H9 (cell line): ENCODE data around the gene OGA. TPM values are rescaled to one million over a fixed set of nuclear protein-coding genes. Genes with fewer than 3 reads are reported as not detected.

Experiments
- DNase-seq: peaks from one replicate; pipeline ENCODE4 v3.0.0-alpha.2; 2017
- H2AFZ ChIP-seq: one replicate; pipeline ENCODE4 v1.6.1; 2013; ENCODE audit warnings: mild to moderate bottlenecking, low read length, control low read depth, moderate library complexity
- H2AK5ac ChIP-seq: 2 replicates; pipeline ENCODE4 v1.6.1; 2013; ENCODE audit warnings: low read length, control low read depth, mixed read lengths; ENCODE audit not compliant: insufficient read length
- H2BK120ac ChIP-seq: one replicate; pipeline ENCODE4 v1.6.1; 2013; ENCODE audit warnings: low read depth, mild to moderate bottlenecking, low read length, control low read depth, inconsistent platforms; ENCODE audit not compliant: poor library complexity, severe bottlenecking
- H2BK12ac ChIP-seq: 2 replicates; pipeline ENCODE4 v1.6.1; 2013; ENCODE audit warnings: low read length, control low read depth, mixed read lengths, low read depth; ENCODE audit not compliant: insufficient read length
- H2BK15ac ChIP-seq: 2 replicates; pipeline ENCODE4 v1.6.1; 2013; ENCODE audit warnings: low read depth, low read length, control low read depth
- H2BK20ac ChIP-seq: one replicate; pipeline ENCODE4 v1.6.1; 2013; ENCODE audit warnings: low read depth, mild to moderate bottlenecking, low read length, control low read depth, inconsistent platforms; ENCODE audit not compliant: poor library complexity, severe bottlenecking
- H2BK5ac ChIP-seq: 2 replicates; pipeline ENCODE4 v1.6.1; 2013; ENCODE audit warnings: low read length, control low read depth, mixed read lengths; ENCODE audit not compliant: insufficient read length
- H3K14ac ChIP-seq: 2 replicates; pipeline ENCODE4 v1.6.1; 2013; ENCODE audit warnings: low read length, control low read depth; ENCODE audit not compliant: insufficient read depth
- H3K18ac ChIP-seq: 2 replicates; pipeline ENCODE4 v1.6.1; 2013; ENCODE audit warnings: low read depth, mild to moderate bottlenecking, mixed read lengths, low read length, control low read depth; ENCODE audit not compliant: insufficient read length
- H3K23ac ChIP-seq: 2 replicates; pipeline ENCODE4 v1.6.1; 2013; ENCODE audit warnings: low read length, control low read depth, mixed read lengths, low read depth; ENCODE audit not compliant: insufficient read length
- H3K23me2 ChIP-seq: 2 replicates; pipeline ENCODE4 v1.6.1; 2013; ENCODE audit warnings: low read depth, mild to moderate bottlenecking, mixed read lengths, low read length, control low read depth; ENCODE audit not compliant: insufficient read length, poor library complexity, severe bottlenecking
- H3K27ac ChIP-seq: 2 replicates; pipeline ENCODE4 v1.5.1; 2013; ENCODE audit warnings: low read length, control low read depth, mixed read lengths, low read depth; ENCODE audit not compliant: insufficient read length
- H3K27me3 ChIP-seq: 2 replicates; pipeline ENCODE4 v1.6.1; 2013; ENCODE audit warnings: low read length, control low read depth, inconsistent platforms; ENCODE audit not compliant: insufficient read depth
- H3K4ac ChIP-seq: 2 replicates; pipeline ENCODE4 v1.6.1; 2013; ENCODE audit warnings: low read depth, mild to moderate bottlenecking, control low read depth, inconsistent platforms, low read length, moderate library complexity
- H3K4me1 ChIP-seq: 2 replicates; pipeline ENCODE4 v1.6.1; 2013; ENCODE audit warnings: low read length, control low read depth, inconsistent platforms; ENCODE audit not compliant: insufficient read depth
- H3K4me2 ChIP-seq: 2 replicates; pipeline ENCODE4 v1.6.1; 2013; ENCODE audit warnings: low read length, control low read depth, mixed read lengths; ENCODE audit not compliant: insufficient read length, insufficient read depth
- H3K56ac ChIP-seq: 2 replicates; pipeline ENCODE4 v1.6.1; 2013; ENCODE audit warnings: low read depth, mild to moderate bottlenecking, mixed read lengths, low read length, control low read depth; ENCODE audit not compliant: insufficient read length
- H3K79me1 ChIP-seq: 2 replicates; pipeline ENCODE4 v1.6.1; 2013; ENCODE audit warnings: low read depth, mild to moderate bottlenecking, moderate library complexity, low read length, control low read depth, inconsistent platforms; ENCODE audit not compliant: insufficient read depth, poor library complexity, severe bottlenecking
- H3K79me2 ChIP-seq: 2 replicates; pipeline ENCODE4 v1.6.1; 2013; ENCODE audit warnings: low read length, control low read depth, inconsistent platforms; ENCODE audit not compliant: insufficient read depth
- H3K9ac ChIP-seq: 2 replicates; pipeline ENCODE4 v1.6.1; 2013; ENCODE audit warnings: low read length, control low read depth, mixed read lengths; ENCODE audit not compliant: insufficient read length; ENCODE audit errors: extremely low read depth
- H3K9me3 ChIP-seq: one replicate; pipeline ENCODE4 v1.6.1; 2013; ENCODE audit warnings: low read depth, low read length, inconsistent platforms; ENCODE audit not compliant: control insufficient read depth
- H3T11ph ChIP-seq: one replicate; pipeline ENCODE4 v1.6.1; 2013; ENCODE audit warnings: mild to moderate bottlenecking, low read length, control low read depth, inconsistent platforms
- H4K20me1 ChIP-seq: one replicate; pipeline ENCODE4 v1.6.1; 2013; ENCODE audit not compliant: control insufficient read depth, insufficient read length, insufficient read depth
- H4K5ac ChIP-seq: 2 replicates; pipeline ENCODE4 v1.6.1; 2013; ENCODE audit warnings: low read depth, mild to moderate bottlenecking, mixed read lengths, low read length, control low read depth; ENCODE audit not compliant: insufficient read length
- H4K8ac ChIP-seq: replicated peaks from 2 replicates; pipeline ENCODE4 v1.6.1; 2013; ENCODE audit warnings: low read length, control low read depth, mixed read lengths, low read depth; ENCODE audit not compliant: insufficient read length
- H4K91ac ChIP-seq: 2 replicates; pipeline ENCODE4 v1.6.1; 2013; ENCODE audit warnings: low read depth, mild to moderate bottlenecking, moderate library complexity, mixed read lengths, low read length, control low read depth; ENCODE audit not compliant: insufficient read length
- H3K27ac Mint-ChIP-seq, 3 experiments: 2 replicates in 2 of 3; 3 replicates in 1 of 3; pipeline ENCODE4 v1.8.0; 2020 to 2021; ENCODE audit warnings: mixed read lengths in 3 of 3, mild to moderate bottlenecking in 1 of 3, moderate library complexity in 1 of 3
- H3K27me3 Mint-ChIP-seq: 2 replicates; pipeline ENCODE4 v1.8.0; 2021; ENCODE audit warnings: low read depth, mild to moderate bottlenecking, moderate library complexity, mixed read lengths
- H3K36me3 Mint-ChIP-seq, 3 experiments: 2 replicates in 2 of 3; 3 replicates in 1 of 3; pipeline ENCODE4 v1.8.0; 2020 to 2021; ENCODE audit warnings: low read depth in 3 of 3, mixed read lengths in 3 of 3; ENCODE audit not compliant: insufficient read depth in 1 of 3
- H3K4me1 Mint-ChIP-seq, 2 experiments: 2 replicates each; pipeline ENCODE4 v1.8.0; 2020; ENCODE audit warnings: mixed read lengths in 2 of 2
- H3K4me3 Mint-ChIP-seq, 2 experiments: 2 replicates in 1 of 2; 3 replicates in 1 of 2; pipeline ENCODE4 v1.8.0; 2020 to 2021; ENCODE audit warnings: mild to moderate bottlenecking in 2 of 2, mixed read lengths in 2 of 2, moderate library complexity in 1 of 2
- H3K9me3 Mint-ChIP-seq, 2 experiments: 2 replicates in 1 of 2; 3 replicates in 1 of 2; pipeline ENCODE4 v1.8.0; 2020; ENCODE audit warnings: mild to moderate bottlenecking in 2 of 2, mixed read lengths in 2 of 2, moderate library complexity in 1 of 2
- CTCF ChIP-seq: fragments of 200-600 bp; sonication (generic); conservative IDR thresholded peaks from 3 replicates; pipeline ENCODE4 v1.8.0; 2021; ENCODE audit warnings: antibody characterized with exemption, mild to moderate bottlenecking
- WGBS: extraction: QIAGEN DNeasy Blood & Tissue Kit; methylation state at CpG from one replicate; pipeline ENCODE4 v1.1.7; 2013; ENCODE audit warnings: missing lambda C conversion rate, low lambda C conversion rate, mixed read lengths; ENCODE audit not compliant: insufficient read length; ENCODE audit errors: extremely low coverage; 5-methylcytosine and 5-hydroxymethylcytosine counted together
- total RNA-seq: library from RNA; stranded (reverse); gene quantifications from 2 replicates; pipeline ENCODE4 v1.2.1, GENCODE V29; 2021

The OGA gene
- total RNA-seq, 1 experiment from 2014 or later, result 125 TPM

GRCh38 chr10:101839416-101840063 lies 21.3 kb upstream of the OGA start:
- H3K4me1 ChIP-seq, result peaks cover 5% of the 10 kb centered on the region; the same call in 1 of the 2 replicates
- peak overlapping the region; percentile 81 to 92 for H3K4me3 Mint-ChIP-seq
- H3K4me1 Mint-ChIP-seq, result peaks cover 28 to 52% of the 10 kb centered on the region in 2 experiments
- H3T11ph ChIP-seq, result no peak overlapping the region
- H2BK20ac ChIP-seq, result no peak overlapping the region
- H3K9ac ChIP-seq, result no peak overlapping the region
- H3K9me3 Mint-ChIP-seq, result no peaks in the 10 kb centered on the region
- no peak overlapping the region for H4K8ac ChIP-seq
- peak overlapping the region; percentile 77 for H3K4me2 ChIP-seq
- H3K27ac Mint-ChIP-seq, result peak overlapping the region; percentile 10 to 93 (median 76); a peak in 3 of 7 replicates
- H2AK5ac ChIP-seq, result no peak overlapping the region
- H3K27me3 ChIP-seq, result peaks cover 15% of the 10 kb centered on the region; the same call in 1 of the 2 replicates
- no peaks in the 10 kb centered on the region for H3K36me3 Mint-ChIP-seq
- no peak overlapping the region; the same call in 1 of the 2 replicates for H3K14ac ChIP-seq
- H3K9me3 ChIP-seq, result no peaks in the 10 kb centered on the region
- H2BK5ac ChIP-seq, result no peak overlapping the region
- no peaks in the 10 kb centered on the region for H3K79me1 ChIP-seq
- H3K18ac ChIP-seq, result peak overlapping the region; percentile 13
- H2AFZ ChIP-seq, result no peak overlapping the region
- H3K4ac ChIP-seq, result no peak overlapping the region
- no peak overlapping the region for H2BK15ac ChIP-seq
- TF ChIP-seq CTCF, result no peak
- H3K79me2 ChIP-seq, result no peaks in the 10 kb centered on the region
- peaks cover 2% of the 10 kb centered on the region for H4K20me1 ChIP-seq
- no peak overlapping the region for H4K91ac ChIP-seq
- H3K27me3 Mint-ChIP-seq, result peaks cover 33% of the 10 kb centered on the region
- no peak overlapping the region for H3K56ac ChIP-seq
- no peak overlapping the region for H2BK12ac ChIP-seq
- H3K27ac ChIP-seq, result no peak overlapping the region
- peaks cover 13% of the 10 kb centered on the region for H3K23me2 ChIP-seq
- no peak overlapping the region for H3K23ac ChIP-seq
- no peak overlapping the region for H4K5ac ChIP-seq
- H2BK120ac ChIP-seq, result no peak overlapping the region
- peak; percentile 76 for DNase-seq
- WGBS, result no CpG with 5 or more reads among the region's 36 CpGs
